ENCODE measurements around the gene GIPC3.
A peak's percentile ranks its signal among the peaks of the same experiment; 100 is the strongest.
"Not testable (repeated sequence)": the region's sequence is repeated elsewhere in the genome, so short reads cannot be mapped to it uniquely, and the experiment has no call there.

The GIPC3 gene

GRCh38 chr19:3578390-3578789 lies 6.9 kb upstream of the GIPC3 start:
- DNase-seq, result no peak

GRCh38 chr19:3580156-3580934 lies 4.9 kb upstream of the GIPC3 start:
- DNase-seq, result no peak

GRCh38 chr19:3581792-3582191 lies 3.5 kb upstream of the GIPC3 start:
- DNase-seq, result not testable (repeated sequence)

- not testable (repeated sequence) for DNase-seq
Measured at GRCh38 chr19:3584036-3584802, 1.1 kb upstream of the GIPC3 start.

- peak; percentile 73 for DNase-seq
Measured at GRCh38 chr19:3586127-3586626, 899 bp downstream of the GIPC3 start.

- DNase-seq, result no peak
Measured at GRCh38 chr19:3586707-3587346, 1.5 kb downstream of the GIPC3 start.

GRCh38 chr19:3589439-3589838 lies 4.2 kb downstream of the GIPC3 start:
- no peak for DNase-seq

GRCh38 chr19:3589949-3590348 lies 4.7 kb downstream of the GIPC3 start:
- no peak for DNase-seq

GRCh38 chr19:3590991-3591659 lies 5.8 kb downstream of the GIPC3 start:
- DNase-seq, result no peak

DNA sequence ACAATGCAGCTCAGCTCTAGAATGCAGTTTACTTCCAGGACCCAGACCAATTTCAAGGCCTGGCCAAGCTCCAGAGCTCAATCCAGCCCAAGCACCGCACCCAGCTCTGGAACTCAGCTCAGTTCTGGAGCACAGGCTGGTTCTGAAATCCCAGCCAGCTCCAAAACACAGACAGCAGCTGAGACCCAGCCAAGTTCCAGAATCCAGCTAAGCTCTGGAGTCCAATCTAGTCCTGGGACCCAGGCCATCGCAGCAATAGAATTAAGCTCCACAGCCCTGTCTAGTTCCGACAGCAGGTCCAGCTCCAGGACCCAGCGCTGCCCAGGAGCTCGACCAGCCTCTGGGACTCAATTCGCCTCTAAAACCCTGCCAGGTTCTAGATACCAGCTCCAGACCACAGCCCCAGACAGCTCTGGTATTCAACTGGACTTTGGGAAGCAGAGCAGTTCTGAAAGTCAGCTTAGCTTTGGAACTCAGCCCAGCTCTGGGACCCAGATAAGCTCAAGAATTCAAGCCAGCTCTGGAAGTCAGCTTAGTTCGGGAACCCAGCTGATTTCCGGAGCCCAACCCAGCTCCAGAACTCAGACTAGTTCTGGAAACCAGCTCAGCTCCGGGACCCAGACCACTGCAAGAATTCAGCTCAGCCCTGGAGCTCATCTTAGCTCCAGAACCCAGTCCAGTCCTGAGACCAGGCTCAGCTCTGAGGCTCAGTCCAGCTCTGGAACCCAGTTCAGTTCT lies 6.8 kb downstream of the GIPC3 start:
- no peak for DNase-seq

GRCh38 chr19:3593156-3593555 lies 7.9 kb downstream of the GIPC3 start:
- DNase-seq, result no peak

DNA sequence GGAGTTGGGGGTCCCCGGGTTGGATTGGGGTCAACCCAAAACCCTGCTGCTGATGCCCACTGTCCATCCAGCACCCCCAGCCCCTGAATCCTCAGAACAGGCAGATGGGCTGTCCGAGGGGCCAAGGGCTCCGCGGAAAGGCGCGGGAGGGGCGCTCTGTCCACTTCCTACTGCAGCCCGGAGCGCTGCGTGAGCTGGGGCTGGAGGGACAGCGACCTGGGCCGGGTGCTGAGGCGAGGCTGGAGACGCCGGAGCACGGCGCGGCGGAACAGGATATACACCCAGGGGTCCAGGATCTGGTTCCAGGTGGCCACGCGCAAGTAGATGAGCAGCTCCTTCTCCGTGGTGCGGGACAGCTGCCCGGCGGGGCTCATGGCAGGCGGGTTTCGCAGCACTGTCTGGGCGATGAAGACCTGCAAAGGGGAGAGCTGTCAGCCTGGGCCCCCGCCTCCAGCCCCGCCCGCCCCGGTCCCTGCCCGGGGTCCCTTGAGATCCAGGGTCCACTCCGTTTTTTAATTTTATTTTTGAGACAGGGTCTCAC lies 10.3 kb downstream of the GIPC3 start:
- no peak for DNase-seq

DNA sequence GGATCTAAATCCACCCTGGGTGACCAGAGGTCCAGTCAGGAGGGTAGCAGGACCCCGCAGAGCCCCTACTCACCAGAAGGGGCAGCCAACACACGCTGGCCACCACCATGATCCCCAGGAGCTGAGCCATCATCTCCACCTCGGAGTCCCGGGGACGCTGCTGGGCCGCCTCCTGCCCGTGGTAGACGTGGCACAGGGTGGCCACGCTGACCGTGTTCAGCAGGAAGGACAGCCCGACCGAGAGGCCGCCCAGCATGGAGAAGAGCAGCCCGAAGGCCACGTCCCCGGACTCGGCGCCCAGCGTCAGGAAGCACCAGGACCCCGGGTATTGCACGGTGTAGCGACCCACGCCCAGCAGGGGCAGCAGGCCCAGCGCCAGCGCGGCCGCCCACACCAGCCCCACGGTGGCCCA lies 14.5 kb downstream of the GIPC3 start:
- no peak for DNase-seq

DNA sequence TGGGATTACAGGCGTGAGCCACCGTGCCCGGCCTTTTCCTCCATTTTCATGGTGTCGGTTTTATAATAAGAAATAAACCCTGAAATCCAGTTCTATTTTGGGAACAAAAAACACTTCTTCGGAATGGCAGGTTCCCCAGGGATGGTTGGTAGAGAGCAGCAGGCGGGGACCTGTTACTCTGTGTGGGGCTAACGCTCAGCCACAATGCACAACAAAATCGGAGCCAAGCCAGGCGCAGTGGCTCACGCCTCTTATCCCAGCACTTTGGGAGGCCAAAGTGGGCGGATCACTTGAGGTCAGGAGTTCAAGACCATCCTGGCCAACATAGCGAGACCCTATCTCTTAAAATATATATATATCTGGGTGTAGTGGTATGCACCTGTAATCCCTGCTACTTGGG lies 15.7 kb downstream of the GIPC3 start:
- DNase-seq, result no peak

DNA sequence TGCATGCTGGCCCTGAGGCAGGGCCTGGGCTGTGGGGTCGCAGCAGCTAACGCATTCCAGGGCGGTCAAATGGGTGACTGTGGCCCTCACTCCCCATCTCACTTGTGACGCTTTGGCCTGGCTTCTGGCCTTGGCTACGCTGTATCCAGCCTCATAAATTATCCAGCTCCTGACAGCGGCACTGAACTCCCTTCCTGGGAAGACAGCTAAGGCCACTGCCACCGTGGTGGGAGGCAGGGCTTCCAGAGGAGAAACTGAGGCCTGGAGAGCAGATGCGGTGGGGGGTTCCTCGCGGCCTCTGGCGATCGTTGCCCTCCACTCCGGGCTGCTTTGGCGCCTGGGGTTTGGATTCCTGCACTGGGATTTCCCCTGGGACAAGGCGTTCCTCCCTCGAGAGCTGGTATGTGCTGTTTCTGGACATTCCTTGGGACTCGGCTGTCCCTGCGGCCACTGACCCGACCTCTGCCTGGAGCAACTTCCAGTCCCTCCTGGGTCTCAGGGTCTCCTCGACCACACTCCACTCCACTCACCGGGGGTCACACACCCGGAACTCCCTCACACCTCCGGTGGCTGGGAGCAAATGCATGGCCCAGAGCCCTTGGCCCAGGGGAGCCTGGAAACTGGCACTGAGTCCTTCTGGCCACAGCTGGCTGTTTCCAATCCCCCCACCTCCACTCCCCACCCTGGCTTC lies 18.0 kb downstream of the GIPC3 start:
- DNase-seq, result no peak

GRCh38 chr19:3604227-3604986 lies 19.1 kb downstream of the GIPC3 start:
- no peak for DNase-seq

DNA sequence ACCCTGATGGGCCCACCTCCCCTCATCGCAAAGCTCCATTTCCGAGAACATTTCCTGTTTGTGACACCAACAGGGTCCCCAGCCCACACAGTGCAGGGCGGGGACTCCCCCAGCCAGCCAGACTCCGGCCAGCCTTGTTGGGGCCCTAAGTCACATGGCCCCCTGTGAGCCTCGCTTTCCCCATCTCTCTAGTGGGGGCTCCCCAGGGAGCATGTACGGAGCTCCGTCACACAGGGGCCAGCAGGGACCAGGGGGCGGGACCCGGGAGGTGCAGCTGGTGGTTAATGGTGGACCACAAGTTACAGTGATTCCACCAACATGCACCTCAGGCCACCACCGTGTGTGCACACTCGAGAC lies 19.7 kb downstream of the GIPC3 start:
- DNase-seq, result peak; percentile 47

GRCh38 chr19:3605361-3605760 lies 20.1 kb downstream of the GIPC3 start:
- no peak for DNase-seq

DNA sequence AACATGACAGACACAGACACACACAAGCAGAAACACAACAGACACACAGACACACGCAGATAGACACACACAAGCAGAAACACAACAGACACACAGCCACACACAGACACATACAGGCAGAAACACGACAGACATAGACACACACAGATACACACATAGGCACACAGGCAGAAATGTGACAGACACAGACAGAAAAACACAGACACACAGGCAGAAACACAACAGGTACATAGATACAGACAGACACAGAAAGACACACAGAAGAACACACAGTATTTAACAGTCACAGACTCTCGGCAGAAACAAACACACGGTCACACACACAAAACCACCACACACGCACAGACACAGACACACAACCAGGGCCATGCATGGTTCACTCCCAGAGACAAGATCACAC lies 20.5 kb downstream of the GIPC3 start:
- no peak for DNase-seq

DNA sequence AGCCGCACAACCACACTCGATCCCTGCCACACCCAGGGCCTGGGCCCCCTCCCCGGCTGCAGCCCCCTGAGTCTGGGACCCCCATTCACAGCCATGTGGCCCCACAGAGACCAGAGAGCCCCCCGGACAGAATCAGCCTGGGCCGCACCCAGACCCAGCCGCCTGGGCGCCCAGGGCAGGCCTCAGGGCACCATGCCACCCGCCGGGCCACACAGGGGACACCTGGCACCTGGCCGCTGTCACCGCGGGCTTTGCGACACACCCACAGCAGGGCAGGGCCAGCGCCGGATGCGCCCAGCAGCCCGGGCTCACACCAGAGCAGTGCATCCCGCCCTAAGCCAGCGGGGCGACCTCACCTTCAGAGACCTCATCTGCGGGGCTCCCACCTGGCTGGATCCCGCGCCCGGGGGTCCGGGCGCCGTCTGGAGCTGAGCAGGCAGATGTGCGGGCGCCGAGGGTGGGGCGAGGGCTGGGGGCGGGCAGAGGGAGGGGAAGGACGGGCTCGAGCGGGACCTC lies 21.0 kb downstream of the GIPC3 start:
- DNase-seq, result peak; percentile 49
